PC-3 (cell line): ENCODE data around the gene CYGB. TPM values are rescaled to one million over a fixed set of nuclear protein-coding genes. Genes with fewer than 3 reads are reported as not detected.

Source experiments
- ATAC-seq: fragments of 200-7000 bp; cut with Tn5 transposase; 2 replicates; pipeline ENCODE4 v1.9.1; 2020; ENCODE audit warnings: mild to moderate bottlenecking, moderate library complexity
- BruUV-seq: library from RNA; stranded (reverse); fragments of 400-500 nt; replicated peaks from 2 replicates; lab custom pipeline; 2021; lab: Mats Ljungman, UMichigan
- CTCF ChIA-PET: fragments of 300-600 bp; sonication (Branson Sonifier 250); formaldehyde crosslinking; loops from one replicate; lab custom pipeline; 2022; ENCODE audit warnings: antibody characterized with exemption; lab: Charles Lee
- POLR2A ChIA-PET: fragments of 300-600 bp; sonication (Branson Sonifier 250); formaldehyde crosslinking; loops from one replicate; lab custom pipeline; 2022; ENCODE audit warnings: antibody characterized with exemption; ENCODE audit not compliant: unreplicated experiment; lab: Charles Lee
- DNase-seq: peaks from one replicate; pipeline ENCODE4 v3.0.0-alpha.2; 2015
- H2AFZ ChIP-seq: fragments of 300-600 bp; sonication (generic); 2 replicates; pipeline ENCODE4 v1.6.0; 2016; ENCODE audit warnings: antibody characterized with exemption, low read length
- H3F3A ChIP-seq: fragments of 300-600 bp; sonication (generic); one replicate; pipeline ENCODE4 v1.6.0; 2017; ENCODE audit warnings: antibody characterized with exemption, low read length, control low read depth, mild to moderate bottlenecking; ENCODE audit not compliant: unreplicated experiment
- H3K27ac ChIP-seq: fragments of 300-600 bp; sonication (generic); 2 replicates; pipeline ENCODE4 v1.5.1; 2016; ENCODE audit warnings: mild to moderate bottlenecking, low read length
- H3K27me3 ChIP-seq: fragments of 300-600 bp; sonication (generic); 2 replicates; pipeline ENCODE4 v1.6.1; 2016; ENCODE audit warnings: low read length, mixed read lengths
- H3K36me3 ChIP-seq: fragments of 300-600 bp; sonication (generic); 2 replicates; pipeline ENCODE4 v1.6.1; 2016; ENCODE audit warnings: low read depth, mixed run types, low read length, mixed read lengths
- H3K4me1 ChIP-seq: fragments of 300-600 bp; sonication (generic); 2 replicates; pipeline ENCODE4 v1.5.1; 2016; ENCODE audit warnings: low read length; ENCODE audit not compliant: insufficient read depth
- H3K4me2 ChIP-seq: fragments of 300-600 bp; sonication (generic); 2 replicates; pipeline ENCODE4 v1.6.0; 2016; ENCODE audit warnings: low read length
- H3K4me3 ChIP-seq: fragments of 300-600 bp; sonication (generic); 2 replicates; pipeline ENCODE4 v1.5.1; 2016; ENCODE audit warnings: mild to moderate bottlenecking, low read length, mixed read lengths
- H3K79me2 ChIP-seq: fragments of 300-600 bp; sonication (generic); 2 replicates; pipeline ENCODE4 v1.6.1; 2017; ENCODE audit warnings: low read length, mixed read lengths
- H3K9ac ChIP-seq: fragments of 300-600 bp; sonication (generic); 2 replicates; pipeline ENCODE4 v1.6.0; 2016; ENCODE audit warnings: mild to moderate bottlenecking, low read length
- H3K9me2 ChIP-seq: fragments of 300-600 bp; sonication (generic); replicated peaks from 2 replicates; pipeline ENCODE4 v1.6.1; 2016; ENCODE audit warnings: mixed run types, low read length, mixed read lengths
- H3K9me3 ChIP-seq: fragments of 300-600 bp; sonication (generic); 2 replicates; pipeline ENCODE4 v1.6.1; 2016; ENCODE audit warnings: low read length, mixed read lengths
- H4K20me1 ChIP-seq: fragments of 300-600 bp; sonication (generic); 2 replicates; pipeline ENCODE4 v1.6.1; 2016; ENCODE audit warnings: low read length, mixed read lengths
- EZH2 ChIP-seq: fragments of 300-600 bp; sonication (generic); IDR thresholded peaks from one replicate; pipeline ENCODE4 v1.6.1; 2017; ENCODE audit warnings: antibody characterized with exemption, mild to moderate bottlenecking, low read length; ENCODE audit not compliant: unreplicated experiment
- EZH2phosphoT487 ChIP-seq: fragments of 300-600 bp; sonication (generic); IDR thresholded peaks from 2 replicates; pipeline ENCODE4 v1.6.1; 2018; ENCODE audit warnings: mild to moderate bottlenecking, antibody characterized with exemption, low read length, borderline replicate concordance
- intact Hi-C: fragments of 100-400 bp; cut with micrococcal nuclease; formaldehyde crosslinking; loops from 2 replicates; pipeline ENCODE4 v1.9.0; 2023
- total RNA-seq: library from RNA; depleted of rRNA; stranded (reverse); fragments of >200 nt; gene quantifications from 2 replicates; pipeline ENCODE4 v1.2.3, GENCODE V29; 2014
- TF ChIP-seq, protein P1 (sequence below): fragments of 300-600 bp; sonication (generic); conservative IDR thresholded peaks from 2 replicates; pipeline ENCODE4 v1.5.1; 2017; ENCODE audit warnings: antibody characterized with exemption, low read depth, mild to moderate bottlenecking, low read length

Gene CYGB
- total RNA-seq, 1 experiment from 2014 or later, result 0.62 TPM

- DNase-seq (peak; percentile 22), ATAC-seq (peak; percentile 10)
- H2AFZ ChIP-seq, result no peak overlapping the region
- H3K4me3 ChIP-seq, result no peak overlapping the region
- no peaks in the 10 kb centered on the region for H3K9me3 ChIP-seq
- H3K27ac ChIP-seq, result peak overlapping the region; percentile 2; the same call in 1 of the 2 replicates
- H3F3A ChIP-seq, result peaks cover 27% of the 10 kb centered on the region
- H3K36me3 ChIP-seq, result peaks cover 30% of the 10 kb centered on the region
- POLR2A ChIA-PET, result interaction anchor here (0.5 to 1.1 kb wide), 3 partner anchors 11 to 42 kb away, joined by 4 to 11 read pairs (median 5); no protein-coding TSS in a partner anchor
- no peak overlapping the region for H3K4me2 ChIP-seq
- H3K9me2 ChIP-seq, result no peaks in the 10 kb centered on the region
- CTCF ChIA-PET, result interaction anchor here (1.2 kb wide), 1 partner anchor 25 kb away, joined by 3 read pairs; no protein-coding TSS in a partner anchor
- intact Hi-C loops, result loop anchor here (10.0 kb wide), 1 partner anchor 147 kb away; the partner anchor contains the start of gene MXRA7
- H3K4me1 ChIP-seq, result peaks cover 27% of the 10 kb centered on the region
- H3K9ac ChIP-seq, result no peak overlapping the region
- TF ChIP-seq, protein P1, sequence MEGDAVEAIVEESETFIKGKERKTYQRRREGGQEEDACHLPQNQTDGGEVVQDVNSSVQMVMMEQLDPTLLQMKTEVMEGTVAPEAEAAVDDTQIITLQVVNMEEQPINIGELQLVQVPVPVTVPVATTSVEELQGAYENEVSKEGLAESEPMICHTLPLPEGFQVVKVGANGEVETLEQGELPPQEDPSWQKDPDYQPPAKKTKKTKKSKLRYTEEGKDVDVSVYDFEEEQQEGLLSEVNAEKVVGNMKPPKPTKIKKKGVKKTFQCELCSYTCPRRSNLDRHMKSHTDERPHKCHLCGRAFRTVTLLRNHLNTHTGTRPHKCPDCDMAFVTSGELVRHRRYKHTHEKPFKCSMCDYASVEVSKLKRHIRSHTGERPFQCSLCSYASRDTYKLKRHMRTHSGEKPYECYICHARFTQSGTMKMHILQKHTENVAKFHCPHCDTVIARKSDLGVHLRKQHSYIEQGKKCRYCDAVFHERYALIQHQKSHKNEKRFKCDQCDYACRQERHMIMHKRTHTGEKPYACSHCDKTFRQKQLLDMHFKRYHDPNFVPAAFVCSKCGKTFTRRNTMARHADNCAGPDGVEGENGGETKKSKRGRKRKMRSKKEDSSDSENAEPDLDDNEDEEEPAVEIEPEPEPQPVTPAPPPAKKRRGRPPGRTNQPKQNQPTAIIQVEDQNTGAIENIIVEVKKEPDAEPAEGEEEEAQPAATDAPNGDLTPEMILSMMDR, result no peak
- TF ChIP-seq EZH2phosphoT487 (no peak), EZH2 (no peak)
- H3K79me2 ChIP-seq, result peaks cover 19% of the 10 kb centered on the region
- no peaks in the 10 kb centered on the region for H3K27me3 ChIP-seq
- BruUV-seq, result no TSS peak
- peaks cover 32% of the 10 kb centered on the region for H4K20me1 ChIP-seq
Observed at GRCh38 chr17:76567634-76568432, 30.3 kb upstream of the CYGB start.

DNA sequence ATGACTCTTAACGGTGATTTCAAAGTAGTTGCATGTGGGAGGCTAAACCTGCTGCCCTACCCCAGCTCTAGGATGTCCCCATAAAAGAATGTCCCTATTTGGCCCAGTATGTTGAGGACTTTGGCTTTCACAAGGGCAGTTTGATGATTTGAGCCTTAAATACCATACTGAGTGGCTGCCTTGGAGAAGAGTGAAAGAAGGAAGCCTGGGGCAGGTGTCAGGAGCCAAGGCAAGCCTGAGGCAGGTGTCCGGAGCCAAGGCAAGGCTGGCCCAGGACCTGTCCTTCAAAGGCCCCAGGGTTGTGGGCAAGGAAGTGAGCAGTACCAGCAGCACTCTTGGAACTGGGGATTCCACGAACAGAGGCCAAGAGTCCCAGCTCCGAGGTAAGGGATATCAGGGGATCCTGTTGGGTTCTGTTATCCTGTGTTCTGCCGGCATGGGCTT lies 29.5 kb upstream of the CYGB start:
- intact Hi-C loops, result loop anchor here (10.0 kb wide), 1 partner anchor 148 kb away; the partner anchor contains the start of gene MXRA7
- Histone ChIP-seq H3K79me2 (peaks cover 25% of the 10 kb centered on the region), H3K36me3 (peaks cover 32% of the 10 kb centered on the region), H3K4me2 (no peak overlapping the region), H3K9ac (no peak overlapping the region), H3K4me3 (no peak overlapping the region), H4K20me1 (peaks cover 38% of the 10 kb centered on the region), H3K27ac (peak overlapping the region; percentile 2; the same call in 1 of the 2 replicates), H3K9me3 (no peaks in the 10 kb centered on the region), H3K27me3 (no peaks in the 10 kb centered on the region), H2AFZ (no peak overlapping the region), H3K4me1 (peaks cover 33% of the 10 kb centered on the region), H3F3A (peaks cover 28% of the 10 kb centered on the region), H3K9me2 (no peaks in the 10 kb centered on the region)
- ChIA-PET CTCF (interaction anchor here (0.6 to 1.5 kb wide), 5 partner anchors 12 to 67 kb away, joined by 3 to 5 read pairs (median 3); no protein-coding TSS in a partner anchor), POLR2A (interaction anchor here (0.5 to 0.7 kb wide), 3 partner anchors 41 to 1297 kb away, joined by 7 to 20 read pairs (median 11); no protein-coding TSS in a partner anchor)
- TF ChIP-seq, protein P1, result no peak
- TF ChIP-seq EZH2phosphoT487 (no peak), EZH2 (no peak)
- DNase-seq (no peak), ATAC-seq (no peak)
- BruUV-seq, result no TSS peak
